H1 (cell line): Measurements from ENCODE around the gene PLXNB3. TPM values are rescaled to one million over a fixed set of nuclear protein-coding genes. Genes with fewer than 3 reads are reported as not detected.

Experiments used
- CTCF ChIA-PET: fragments of 300-600 bp; sonication (Branson Sonifier 250); formaldehyde crosslinking; loops from one replicate; lab custom pipeline; 2021; ENCODE audit not compliant: partially characterized antibody; lab: Charles Lee
- POLR2A ChIA-PET: fragments of 300-600 bp; sonication (Branson Sonifier 250); formaldehyde crosslinking; loops from one replicate; lab custom pipeline; 2021; ENCODE audit warnings: inconsistent platforms; ENCODE audit not compliant: partially characterized antibody; lab: Charles Lee
- DNase-seq, 2 experiments: peaks; one replicate each; pipeline versions ENCODE4 v3.0.0 to v3.0.0-alpha.2; 2010 to 2022; ENCODE audit warnings: low spot score in 2 of 2, low read depth in 1 of 2, mixed read lengths in 1 of 2
- FAIRE-seq: peaks from 2 replicates; lab custom pipeline; 2011; peaks lifted over from hg19 to GRCh38; lab: Jason Lieb, UNC
- H2AFZ ChIP-seq: 2 replicates; pipeline ENCODE4 v1.8.1; 2012; ENCODE audit warnings: low read length, inconsistent platforms
- H2AK5ac ChIP-seq: 2 replicates; pipeline ENCODE4 v1.6.1; 2013; ENCODE audit warnings: low read depth, low read length
- H2BK120ac ChIP-seq: replicated peaks from 2 replicates; pipeline ENCODE3; 2013; ENCODE audit warnings: low read depth, low read length, inconsistent platforms
- H2BK12ac ChIP-seq: 2 replicates; pipeline ENCODE4 v1.6.1; 2013; ENCODE audit warnings: low read depth, low read length
- H2BK15ac ChIP-seq: 2 replicates; pipeline ENCODE4 v1.6.1; 2013; ENCODE audit warnings: low read length
- H2BK20ac ChIP-seq: 2 replicates; pipeline ENCODE4 v1.6.1; 2013; ENCODE audit warnings: low read length
- H2BK5ac ChIP-seq: 2 replicates; pipeline ENCODE4 v1.6.1; 2013; ENCODE audit warnings: low read depth, low read length
- H3K14ac ChIP-seq: 2 replicates; pipeline ENCODE4 v1.6.1; 2013; ENCODE audit warnings: inconsistent platforms; ENCODE audit not compliant: insufficient read length
- H3K18ac ChIP-seq: 2 replicates; pipeline ENCODE4 v1.6.1; 2013; ENCODE audit warnings: low read length; ENCODE audit errors: extremely low read depth
- H3K23ac ChIP-seq: 2 replicates; pipeline ENCODE4 v1.6.1; 2013; ENCODE audit warnings: inconsistent platforms; ENCODE audit not compliant: insufficient read length
- H3K23me2 ChIP-seq: 2 replicates; pipeline ENCODE4 v1.6.1; 2013; ENCODE audit warnings: low read depth, low read length
- H3K27ac ChIP-seq: 2 replicates; pipeline ENCODE4 v1.6.1; 2011; ENCODE audit warnings: low read depth, low read length, inconsistent platforms
- H3K27me3 ChIP-seq, 4 experiments: replicated peaks in 1 of 4; 1 replicate in 1 of 4; 2 replicates in 3 of 4; pipeline versions ENCODE4 v1.6.1 to v1.8.1; 2011 to 2013; ENCODE audit warnings: low read length in 3 of 4, mild to moderate bottlenecking in 3 of 4, inconsistent platforms in 2 of 4, mixed read lengths in 2 of 4, moderate library complexity in 1 of 4; ENCODE audit not compliant: control insufficient read depth in 3 of 4, insufficient read depth in 3 of 4; ENCODE audit errors: extremely low read depth in 1 of 4
- H3K36me3 ChIP-seq, 4 experiments: 2 replicates each; pipeline versions ENCODE4 v1.6.1 to v1.8.1; 2011 to 2013; ENCODE audit warnings: mild to moderate bottlenecking in 4 of 4, low read length in 3 of 4, moderate library complexity in 2 of 4, control low read depth in 1 of 4, inconsistent platforms in 1 of 4; ENCODE audit not compliant: insufficient read depth in 4 of 4, control insufficient read depth in 2 of 4
- H3K4ac ChIP-seq: replicated peaks from 2 replicates; pipeline ENCODE3; 2013; ENCODE audit warnings: low read length, low read depth, mixed read lengths, inconsistent platforms; ENCODE audit not compliant: insufficient read length
- H3K4me1 ChIP-seq, 4 experiments: replicated peaks in 1 of 4; 1 replicate in 1 of 4; 2 replicates in 3 of 4; pipeline versions ENCODE4 v1.6.1 to v1.8.1; 2011 to 2013; ENCODE audit warnings: low read length in 3 of 4, inconsistent platforms in 2 of 4, mixed read lengths in 1 of 4; ENCODE audit not compliant: insufficient read depth in 4 of 4, control insufficient read depth in 3 of 4
- H3K4me2 ChIP-seq, 2 experiments: 2 replicates each; pipeline versions ENCODE4 v1.6.1 to v1.8.1; 2011 to 2013; ENCODE audit warnings: low read depth in 2 of 2, low read length in 2 of 2, control low read depth in 1 of 2, inconsistent platforms in 1 of 2, mild to moderate bottlenecking in 1 of 2; ENCODE audit not compliant: insufficient read depth in 1 of 2
- H3K4me3 ChIP-seq, 4 experiments: fragments of 200-600, 300-600 bp in 1 of 4; sonication (generic), shearing (Covaris generic), sonication (Bioruptor Twin) in 1 of 4; 2 replicates each; pipeline versions ENCODE4 v1.5.1 to v1.8.1; 2011 to 2016; ENCODE audit warnings: low read length in 4 of 4, low read depth in 3 of 4, control low read depth in 2 of 4, inconsistent platforms in 2 of 4, mild to moderate bottlenecking in 2 of 4, mixed read lengths in 1 of 4, moderate library complexity in 1 of 4; ENCODE audit not compliant: insufficient read depth in 2 of 4; ENCODE audit errors: extremely low read depth in 1 of 4
- H3K56ac ChIP-seq: replicated peaks from 2 replicates; pipeline ENCODE3; 2013; ENCODE audit warnings: low read depth, mild to moderate bottlenecking, mixed read lengths, low read length, inconsistent platforms; ENCODE audit not compliant: insufficient read length
- H3K79me1 ChIP-seq: 2 replicates; pipeline ENCODE4 v1.6.1; 2013; ENCODE audit warnings: low read depth, low read length, control low read depth
- H3K79me2 ChIP-seq, 2 experiments: 2 replicates each; pipeline versions ENCODE4 v1.6.1 to v1.8.1; 2012 to 2013; ENCODE audit warnings: low read length in 2 of 2, mild to moderate bottlenecking in 2 of 2, inconsistent platforms in 1 of 2; ENCODE audit not compliant: insufficient read depth in 2 of 2, control insufficient read depth in 1 of 2
- H3K9ac ChIP-seq, 4 experiments: replicated peaks in 1 of 4; 1 replicate in 1 of 4; 2 replicates in 3 of 4; pipeline versions ENCODE4 v1.6.1 to v1.8.1; 2011 to 2013; ENCODE audit warnings: low read depth in 3 of 4, low read length in 3 of 4, control low read depth in 2 of 4, mild to moderate bottlenecking in 2 of 4, moderate library complexity in 2 of 4, inconsistent platforms in 1 of 4; ENCODE audit errors: extremely low read depth in 1 of 4
- H3K9me3 ChIP-seq, 2 experiments: 2 replicates each; pipeline versions ENCODE4 v1.6.1 to v1.8.1; 2012 to 2013; ENCODE audit warnings: mild to moderate bottlenecking in 2 of 2, moderate library complexity in 2 of 2, control low read depth in 1 of 2, inconsistent platforms in 1 of 2, low read depth in 1 of 2, low read length in 1 of 2, mixed read lengths in 1 of 2; ENCODE audit not compliant: insufficient read depth in 2 of 2
- H4K20me1 ChIP-seq, 2 experiments: replicated peaks in 1 of 2; 2 replicates each; pipeline versions ENCODE3 to v1.8.1; 2011 to 2013; ENCODE audit warnings: inconsistent platforms in 2 of 2, low read length in 2 of 2, mild to moderate bottlenecking in 1 of 2; ENCODE audit not compliant: insufficient read depth in 2 of 2, control insufficient read depth in 1 of 2
- H4K5ac ChIP-seq: 2 replicates; pipeline ENCODE4 v1.6.1; 2013; ENCODE audit warnings: low read length, low read depth, mixed read lengths, inconsistent platforms; ENCODE audit not compliant: insufficient read length
- H4K8ac ChIP-seq: 2 replicates; pipeline ENCODE4 v1.8.0; 2013; ENCODE audit warnings: mild to moderate bottlenecking, moderate library complexity, low read length, inconsistent platforms; ENCODE audit not compliant: insufficient read depth; ENCODE audit errors: extremely low read depth
- H4K91ac ChIP-seq: replicated peaks from 2 replicates; pipeline ENCODE3; 2013; ENCODE audit warnings: low read length, mixed read lengths, inconsistent platforms; ENCODE audit not compliant: insufficient read length
- BCL11A ChIP-seq, 2 experiments: IDR thresholded peaks; one replicate each; pipeline ENCODE4 v1.6.1; 2011; ENCODE audit warnings: low read depth in 2 of 2, low read length in 2 of 2, mild to moderate bottlenecking in 2 of 2
- CEBPB ChIP-seq: IDR thresholded peaks from 2 replicates; pipeline ENCODE4 v1.6.1; 2012; ENCODE audit warnings: low read depth, low read length
- GTF2F1 ChIP-seq: IDR thresholded peaks from 2 replicates; pipeline ENCODE4 v1.6.1; 2012; ENCODE audit warnings: low read depth, low read length, improper control_type of control experiment, borderline replicate concordance
- KDM4A ChIP-seq: IDR thresholded peaks from one replicate; pipeline ENCODE4 v1.7.1; 2012; ENCODE audit warnings: low read depth, mild to moderate bottlenecking, moderate library complexity, low read length, inconsistent platforms; ENCODE audit not compliant: severe bottlenecking
- KDM5A ChIP-seq: fragments of 200-600 bp; IDR thresholded peaks from 2 replicates; pipeline ENCODE4 v1.7.1; 2012; ENCODE audit warnings: mild to moderate bottlenecking, low read length, inconsistent platforms, mixed read lengths
- PHF8 ChIP-seq: fragments of 200-600 bp; sonication (generic); conservative IDR thresholded peaks from 2 replicates; pipeline ENCODE4 v1.7.1; 2012; ENCODE audit warnings: low read depth, mild to moderate bottlenecking, inconsistent platforms, low read length, moderate library complexity
- SIX5 ChIP-seq: IDR thresholded peaks from 2 replicates; pipeline ENCODE4 v1.6.1; 2011; ENCODE audit warnings: mild to moderate bottlenecking, low read depth, low read length
- WGBS, 2 experiments: shearing (Covaris generic) in 1 of 2; methylation state at CpG; one replicate each; pipeline versions ENCODE4 v1.1.6 to v1.1.7; 2013 to 2015; ENCODE audit warnings: low lambda C conversion rate in 2 of 2, mixed read lengths in 2 of 2, inconsistent platforms in 1 of 2, low coverage in 1 of 2, missing lambda C conversion rate in 1 of 2; ENCODE audit not compliant: insufficient replicate concordance in 2 of 2, insufficient coverage in 1 of 2, insufficient read length in 1 of 2; ENCODE audit errors: extremely low coverage in 1 of 2, missing lambda C conversion rate in 1 of 2; 5-methylcytosine and 5-hydroxymethylcytosine counted together
- polyA plus RNA-seq, 7 experiments: library from polyadenylated mRNA; depleted of rRNA in 3 of 7; stranded (reverse) in 5 of 7; unstranded in 2 of 7; fragments of >200 nt in 5 of 7; fragments of 200-250 nt in 2 of 7; gene quantifications; 1 replicate in 5 of 7; 2 replicates in 1 of 7; 4 replicates in 1 of 7; pipeline versions ENCODE4 v1.2.1 to v1.2.3, GENCODE V29; 2011 to 2013; ENCODE audit warnings: missing spikeins in 2 of 7, mixed read lengths in 2 of 7
- total RNA-seq: library from RNA; stranded (reverse); fragmentation: NEBNext Ultra II Directional; extraction: Animal tissue kit (Norgen Biotek cat#: 25700); gene quantifications from 2 replicates; pipeline ENCODE4 v1.2.1, GENCODE V29; 2021
- TF ChIP-seq, protein P1 (sequence below), 3 experiments: IDR thresholded peaks; 1 replicate in 2 of 3; 2 replicates in 1 of 3; pipeline versions ENCODE4 v1.5.1 to v1.6.1; 2011; ENCODE audit warnings: low read length in 3 of 3, mild to moderate bottlenecking in 3 of 3, inconsistent platforms in 2 of 3, low read depth in 1 of 3, moderate library complexity in 1 of 3; ENCODE audit not compliant: insufficient read depth in 1 of 3; ENCODE audit errors: control extremely low read depth in 1 of 3
- TF ChIP-seq, protein P2 (sequence below): IDR thresholded peaks from 2 replicates; pipeline ENCODE4 v1.6.1; 2011; ENCODE audit warnings: low read length, improper control_type of control experiment

PLXNB3 gene
- total and polyA plus RNA-seq, 2 of the 8 experiments (the other 6 are each of a cell fraction or from before 2014, with no cell fraction given): 1.2 to 2.7 TPM

DNA sequence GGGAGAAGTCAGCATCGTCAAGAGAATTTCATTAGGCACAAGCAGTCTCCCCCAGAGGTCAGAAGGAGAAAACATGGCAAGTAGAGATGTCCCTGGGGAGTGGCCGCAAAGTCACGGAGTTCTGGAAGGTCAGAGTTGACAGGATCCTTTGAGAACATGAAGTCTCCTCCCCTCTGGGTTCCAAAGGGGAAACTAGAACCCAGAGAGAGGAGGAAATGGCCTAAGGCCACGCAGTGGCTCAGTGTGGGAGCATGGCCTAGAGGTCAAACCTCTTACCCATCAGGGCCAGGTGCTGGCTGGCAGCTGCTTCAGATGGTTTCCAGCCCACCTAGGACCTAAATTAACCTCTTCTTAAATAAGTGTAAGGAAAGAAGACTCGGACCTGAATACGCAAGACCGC, 29.2 kb downstream of the PLXNB3 start:
- ChIA-PET POLR2A (interaction anchor here (0.7 to 2.2 kb wide), 6 partner anchors 9 to 175 kb away, joined by 3 to 10 read pairs (median 3); partner anchors contain the start of gene NAA10), CTCF (interaction anchor here (0.8 kb wide), 1 partner anchor 25 kb away, joined by 3 read pairs; no protein-coding TSS in a partner anchor)
- peaks cover 0 to 17% (median 6%) of the 10 kb centered on the region in 4 experiments; a peak in 4 of 7 replicates for H3K4me1 ChIP-seq
- H2AK5ac ChIP-seq: no peak overlapping the region
- H2BK12ac ChIP-seq: no peak overlapping the region
- no peak for FAIRE-seq
- no peaks in the 10 kb centered on the region for H3K9me3 ChIP-seq
- H3K79me1 ChIP-seq: no peaks in the 10 kb centered on the region; the same call in none of the 2 replicates
- H3K27me3 ChIP-seq: no peaks in the 10 kb centered on the region
- no peak overlapping the region for H2BK20ac ChIP-seq
- no peak overlapping the region for H4K91ac ChIP-seq
- peaks cover 2% of the 10 kb centered on the region; the same call in 1 of the 2 replicates for H3K23me2 ChIP-seq
- peak overlapping the region; percentile 59 to 85 for H3K4me2 ChIP-seq
- H4K5ac ChIP-seq: no peak overlapping the region
- peaks cover 0 to 21% (median 3%) of the 10 kb centered on the region in 4 experiments; a peak in 3 of 8 replicates for H3K36me3 ChIP-seq
- no peak overlapping the region for H3K27ac ChIP-seq
- H3K9ac ChIP-seq: peak overlapping the region in 1 of 4 experiments; percentile 43; a peak in 3 of 7 replicates
- no peak overlapping the region for H3K4ac ChIP-seq
- H2BK120ac ChIP-seq: no peak overlapping the region
- H3K18ac ChIP-seq: no peak overlapping the region
- H3K79me2 ChIP-seq: peaks cover 0 to 34% of the 10 kb centered on the region in 2 experiments; a peak in 1 of 4 replicates
- no peak overlapping the region for H2BK15ac ChIP-seq
- 62% methylated on average over 4 of the region's 7 CpGs; no CpG with 5 or more reads in 1 of the 2 experiments for WGBS, 2 experiments
- no peak overlapping the region for H2AFZ ChIP-seq
- no peak overlapping the region for H3K14ac ChIP-seq
- peak overlapping the region; percentile 77 to 92 (median 83); a peak in 7 of 8 replicates for H3K4me3 ChIP-seq
- H2BK5ac ChIP-seq: no peak overlapping the region
- no peak overlapping the region for H4K8ac ChIP-seq
- H3K23ac ChIP-seq: no peak overlapping the region
- no peak for DNase-seq
- H3K56ac ChIP-seq: no peak overlapping the region
- H4K20me1 ChIP-seq: peaks cover 0 to 6% of the 10 kb centered on the region in 2 experiments
- TF ChIP-seq SIX5 (no peak), CEBPB (no peak), KDM4A (no peak), PHF8 (no peak), KDM5A (no peak), GTF2F1 (no peak), BCL11A (IDR thresholded peaks at IDR 0.05; ENCODE audit: low read depth in 2 of 2, low read length in 2 of 2) (no peak)
- TF ChIP-seq, protein P1, sequence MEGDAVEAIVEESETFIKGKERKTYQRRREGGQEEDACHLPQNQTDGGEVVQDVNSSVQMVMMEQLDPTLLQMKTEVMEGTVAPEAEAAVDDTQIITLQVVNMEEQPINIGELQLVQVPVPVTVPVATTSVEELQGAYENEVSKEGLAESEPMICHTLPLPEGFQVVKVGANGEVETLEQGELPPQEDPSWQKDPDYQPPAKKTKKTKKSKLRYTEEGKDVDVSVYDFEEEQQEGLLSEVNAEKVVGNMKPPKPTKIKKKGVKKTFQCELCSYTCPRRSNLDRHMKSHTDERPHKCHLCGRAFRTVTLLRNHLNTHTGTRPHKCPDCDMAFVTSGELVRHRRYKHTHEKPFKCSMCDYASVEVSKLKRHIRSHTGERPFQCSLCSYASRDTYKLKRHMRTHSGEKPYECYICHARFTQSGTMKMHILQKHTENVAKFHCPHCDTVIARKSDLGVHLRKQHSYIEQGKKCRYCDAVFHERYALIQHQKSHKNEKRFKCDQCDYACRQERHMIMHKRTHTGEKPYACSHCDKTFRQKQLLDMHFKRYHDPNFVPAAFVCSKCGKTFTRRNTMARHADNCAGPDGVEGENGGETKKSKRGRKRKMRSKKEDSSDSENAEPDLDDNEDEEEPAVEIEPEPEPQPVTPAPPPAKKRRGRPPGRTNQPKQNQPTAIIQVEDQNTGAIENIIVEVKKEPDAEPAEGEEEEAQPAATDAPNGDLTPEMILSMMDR (IDR thresholded peaks at IDR 0.05; ENCODE audit: control extremely low read depth in 1 of 3, insufficient read depth in 1 of 3, low read depth in 1 of 3, low read length in 3 of 3): no peak
- TF ChIP-seq, protein P2, sequence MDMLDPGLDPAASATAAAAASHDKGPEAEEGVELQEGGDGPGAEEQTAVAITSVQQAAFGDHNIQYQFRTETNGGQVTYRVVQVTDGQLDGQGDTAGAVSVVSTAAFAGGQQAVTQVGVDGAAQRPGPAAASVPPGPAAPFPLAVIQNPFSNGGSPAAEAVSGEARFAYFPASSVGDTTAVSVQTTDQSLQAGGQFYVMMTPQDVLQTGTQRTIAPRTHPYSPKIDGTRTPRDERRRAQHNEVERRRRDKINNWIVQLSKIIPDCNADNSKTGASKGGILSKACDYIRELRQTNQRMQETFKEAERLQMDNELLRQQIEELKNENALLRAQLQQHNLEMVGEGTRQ: no peak
